ENCODE results near the gene RDX. TPM values are rescaled to one million over a fixed set of nuclear protein-coding genes. Genes with fewer than 3 reads are reported as not detected.

The RDX gene
- total RNA-seq, 1 donor from 2014 or later, result 115 TPM

GRCh38 chr11:110134110-110134509 lies 162.3 kb downstream of the RDX start:
- TF ChIP-seq CTCF (conservative IDR thresholded peaks at IDR 0.05), result no peak
- no peak for DNase-seq (ENCODE audit: extremely low spot score, unreplicated experiment)
- peaks cover 16% of the 10 kb centered on the region for H3K36me3 Mint-ChIP-seq
- no peaks in the 10 kb centered on the region for H3K27me3 Mint-ChIP-seq
- peaks cover 19% of the 10 kb centered on the region for H3K4me1 Mint-ChIP-seq (ENCODE audit: unreplicated experiment)
- H3K9me3 Mint-ChIP-seq, result no peaks in the 10 kb centered on the region
- H3K27ac Mint-ChIP-seq, result no peak overlapping the region
- H3K4me3 Mint-ChIP-seq, result peak overlapping the region; percentile 21

- Mint-ChIP-seq H3K36me3 (peaks cover 12% of the 10 kb centered on the region), H3K4me1 (ENCODE audit: unreplicated experiment) (peaks cover 25% of the 10 kb centered on the region), H3K4me3 (no peak overlapping the region), H3K27me3 (no peaks in the 10 kb centered on the region), H3K9me3 (no peaks in the 10 kb centered on the region), H3K27ac (no peak overlapping the region)
- no peak for TF ChIP-seq CTCF (conservative IDR thresholded peaks at IDR 0.05)
- no peak for DNase-seq (ENCODE audit: extremely low spot score, unreplicated experiment)
These were observed 163.3 kb downstream of the RDX start for GRCh38 chr11:110133160-110133559.

- peaks cover 9% of the 10 kb centered on the region for H3K36me3 Mint-ChIP-seq
- no peak overlapping the region for H3K27ac Mint-ChIP-seq
- no peak for DNase-seq (ENCODE audit: extremely low spot score, unreplicated experiment)
- peaks cover 36% of the 10 kb centered on the region for H3K4me1 Mint-ChIP-seq (ENCODE audit: unreplicated experiment)
- peak overlapping the region; percentile 39 for H3K4me3 Mint-ChIP-seq
- H3K9me3 Mint-ChIP-seq, result no peaks in the 10 kb centered on the region
- H3K27me3 Mint-ChIP-seq, result no peaks in the 10 kb centered on the region
- TF ChIP-seq CTCF (conservative IDR thresholded peaks at IDR 0.05), result no peak
These were observed 164.9 kb downstream of the RDX start for GRCh38 chr11:110131386-110132123.

- no peak for TF ChIP-seq CTCF (conservative IDR thresholded peaks at IDR 0.05)
- Mint-ChIP-seq H3K4me3 (peak overlapping the region; percentile 53), H3K9me3 (no peaks in the 10 kb centered on the region), H3K27me3 (no peaks in the 10 kb centered on the region), H3K27ac (peak overlapping the region; percentile 12), H3K4me1 (ENCODE audit: unreplicated experiment) (peaks cover 36% of the 10 kb centered on the region), H3K36me3 (peaks cover 5% of the 10 kb centered on the region)
- no peak for DNase-seq (ENCODE audit: extremely low spot score, unreplicated experiment)
These were observed 165.7 kb downstream of the RDX start for GRCh38 chr11:110130642-110131238.

- Mint-ChIP-seq H3K27me3 (no peaks in the 10 kb centered on the region), H3K9me3 (peaks cover 7% of the 10 kb centered on the region), H3K4me1 (ENCODE audit: unreplicated experiment) (peaks cover 32% of the 10 kb centered on the region), H3K36me3 (peaks cover 16% of the 10 kb centered on the region), H3K4me3 (peak overlapping the region; percentile 44), H3K27ac (peak overlapping the region; percentile 62)
- no peak for DNase-seq (ENCODE audit: extremely low spot score, unreplicated experiment)
- no peak for TF ChIP-seq CTCF (conservative IDR thresholded peaks at IDR 0.05)
These were observed 168.3 kb downstream of the RDX start for GRCh38 chr11:110128161-110128560.
